ENCODE measurements around the gene PPP1R14B. TPM values are rescaled to one million over a fixed set of nuclear protein-coding genes. Genes with fewer than 3 reads are reported as not detected.
"Not testable (repeated sequence)": the region's sequence is repeated elsewhere in the genome, so short reads cannot be mapped to it uniquely, and the experiment has no call there.

PPP1R14B gene
- total RNA-seq, 2 experiments from 2014 or later = 142 to 177 TPM

GRCh38 chr11:64252003-64252872 is 5.5 kb upstream of the PPP1R14B start:
- no peaks in the 10 kb centered on the region for H3K9me3 Mint-ChIP-seq (ENCODE audit: low read depth)
- ATAC-seq (no peak), DNase-seq (no peak)
- peak overlapping the region; percentile 69 for H3K27ac Mint-ChIP-seq
- CTCF ChIA-PET = interaction anchor here (0.6 to 12.3 kb wide), 13 partner anchors 8 to 536 kb away, joined by 3 to 146 read pairs (median 12); partner anchors contain the start of genes BAD, CATSPERZ, ESRRA and FERMT3
- no peaks in the 10 kb centered on the region for H3K27me3 Mint-ChIP-seq
- peak overlapping the region; percentile 89 for H3K4me3 Mint-ChIP-seq
- H3K4me1 Mint-ChIP-seq = peaks cover 26% of the 10 kb centered on the region
- H3K36me3 Mint-ChIP-seq = peaks cover 2% of the 10 kb centered on the region

- ATAC-seq (no peak), DNase-seq (no peak)
- Mint-ChIP-seq H3K9me3 (ENCODE audit: low read depth) (no peaks in the 10 kb centered on the region), H3K27ac (peak overlapping the region; percentile 69), H3K27me3 (no peaks in the 10 kb centered on the region), H3K4me3 (peak overlapping the region; percentile 89), H3K36me3 (peaks cover 2% of the 10 kb centered on the region), H3K4me1 (peaks cover 29% of the 10 kb centered on the region)
- CTCF ChIA-PET = interaction anchor here (1.0 to 12.3 kb wide), 13 partner anchors 9 to 81 kb away, joined by 4 to 146 read pairs (median 12); partner anchors contain the start of genes BAD, CATSPERZ, ESRRA and FERMT3
These were observed 4.9 kb upstream of the PPP1R14B start for GRCh38 chr11:64251753-64252002.

DNA sequence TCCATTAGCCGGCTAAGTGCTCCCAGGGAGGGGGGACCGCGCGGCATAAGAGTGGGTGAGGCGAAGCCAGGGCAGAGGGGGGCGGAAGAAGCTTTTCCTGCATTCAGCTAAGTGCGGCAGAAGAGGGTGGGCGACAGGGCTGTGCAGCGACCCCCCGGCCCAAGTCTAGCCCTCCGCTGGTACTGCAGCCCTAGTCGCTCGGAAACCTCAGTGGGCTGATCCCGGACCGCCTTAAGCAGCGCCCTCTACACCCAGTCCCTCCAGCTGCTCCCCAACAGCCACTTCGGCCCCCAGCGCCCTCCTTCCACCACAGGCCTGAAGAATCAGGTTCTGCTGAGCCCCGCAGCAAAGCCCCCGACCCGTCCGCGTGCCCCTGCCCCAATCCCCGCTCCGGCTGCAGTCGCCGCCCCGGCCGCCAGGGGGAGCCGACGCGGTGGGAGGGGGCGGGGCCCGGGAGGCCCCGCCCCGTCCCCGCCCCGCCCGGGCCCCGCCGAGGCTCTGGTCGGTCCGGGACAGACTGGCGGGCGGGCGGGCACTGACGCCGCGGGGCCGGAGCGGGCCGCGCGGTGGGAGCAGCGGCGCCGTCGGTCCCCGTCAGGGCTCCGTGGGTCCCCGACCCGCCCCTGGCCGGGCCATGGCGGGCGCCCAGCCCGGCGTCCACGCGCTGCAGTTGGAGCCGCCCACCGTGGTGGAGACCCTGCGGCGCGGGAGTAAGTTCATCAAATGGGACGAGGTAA is 4.4 kb upstream of the PPP1R14B start, which contains the start of gene PLCB3:
Gene PLCB3, plus strand, starts transcription at position 515 of the 737 bp plus-strand sequence. Its CDS starts 120 bp downstream, at position 635.
- peak; percentile 68 for DNase-seq
- ATAC-seq = peak; percentile 71
- Mint-ChIP-seq H3K4me3 (peak within 1 kb of the TSS; percentile 89), H3K36me3 (peaks cover 2% of the 10 kb centered on the region), H3K4me1 (peaks cover 29% of the 10 kb centered on the region), H3K27me3 (no peaks in the 10 kb centered on the region), H3K27ac (peak within 1 kb of the TSS; percentile 72), H3K9me3 (ENCODE audit: low read depth) (no peaks in the 10 kb centered on the region)
- CTCF ChIA-PET = interaction anchor here (0.8 to 12.3 kb wide), 18 partner anchors 9 to 81 kb away, joined by 3 to 146 read pairs (median 8); partner anchors contain the start of genes BAD, CATSPERZ, ESRRA and FERMT3

- no peaks in the 10 kb centered on the region for H3K27me3 Mint-ChIP-seq
These were observed 3.8 kb upstream of the PPP1R14B start for GRCh38 chr11:64250415-64251015.

DNA sequence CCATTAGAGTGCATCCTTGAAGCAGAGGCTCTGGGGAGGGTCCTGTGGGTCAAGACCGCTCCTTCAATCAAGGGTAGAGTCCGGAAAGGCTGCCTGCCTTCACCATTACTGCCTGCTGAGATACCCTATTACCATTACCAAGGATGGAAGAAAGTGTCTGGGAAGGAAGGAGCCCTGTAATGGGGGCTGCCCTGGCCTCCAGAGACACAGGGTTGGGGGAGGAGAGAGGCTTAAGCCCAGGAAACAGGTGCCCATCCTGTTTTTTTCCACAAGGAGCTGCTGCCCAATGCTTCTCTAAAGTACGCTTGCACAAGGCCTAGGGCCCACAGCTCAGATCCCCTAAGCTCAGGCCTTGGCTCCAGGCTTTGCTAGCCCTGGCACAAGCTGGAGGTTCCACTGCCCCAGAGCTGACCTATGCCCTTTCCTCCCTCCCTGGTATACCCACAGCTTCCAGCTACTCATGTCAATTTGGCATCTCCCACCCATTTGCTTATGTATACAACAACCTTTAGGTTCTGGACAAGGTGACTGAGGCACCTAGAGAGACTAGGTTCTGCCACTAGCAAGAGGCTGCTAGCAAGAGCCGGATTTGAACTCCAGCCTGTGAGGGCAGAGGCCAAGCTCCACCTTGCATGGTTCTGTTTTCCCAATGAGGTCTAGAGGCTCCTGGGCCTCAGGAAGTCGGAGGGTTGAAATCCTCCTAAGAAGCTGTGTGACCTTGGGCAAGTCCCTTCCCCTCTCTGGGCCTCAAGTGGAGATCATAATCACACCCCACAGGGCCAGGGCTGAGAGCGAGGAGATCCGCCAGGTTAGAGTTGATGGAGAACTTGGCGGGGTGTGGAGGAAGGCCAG is 3.0 kb upstream of the PPP1R14B start:
- CTCF ChIA-PET = interaction anchor here (0.6 to 12.3 kb wide), 18 partner anchors 9 to 82 kb away, joined by 3 to 146 read pairs (median 6); partner anchors contain the start of genes CATSPERZ, ESRRA, FERMT3 and FKBP2
- no peak overlapping the region for H3K4me3 Mint-ChIP-seq
- no peaks in the 10 kb centered on the region for H3K27me3 Mint-ChIP-seq
- no peaks in the 10 kb centered on the region for H3K9me3 Mint-ChIP-seq (ENCODE audit: low read depth)
- no peaks in the 10 kb centered on the region for H3K36me3 Mint-ChIP-seq
- H3K27ac Mint-ChIP-seq = no peak overlapping the region
- DNase-seq = no peak
- no peak for ATAC-seq
- H3K4me1 Mint-ChIP-seq = peaks cover 33% of the 10 kb centered on the region

More at GRCh38 chr11:64250415-64251015, 3.8 kb upstream of the PPP1R14B start:
- Mint-ChIP-seq H3K36me3 (peaks cover 2% of the 10 kb centered on the region), H3K4me3 (peak overlapping the region; percentile 76), H3K4me1 (peaks cover 29% of the 10 kb centered on the region), H3K27ac (no peak overlapping the region), H3K9me3 (ENCODE audit: low read depth) (no peaks in the 10 kb centered on the region)
- CTCF ChIA-PET = interaction anchor here (0.8 to 12.3 kb wide), 19 partner anchors 8 to 82 kb away, joined by 3 to 146 read pairs (median 7); partner anchors contain the start of genes BAD, CATSPERZ, ESRRA and FERMT3
- ATAC-seq (no peak), DNase-seq (no peak)

DNA sequence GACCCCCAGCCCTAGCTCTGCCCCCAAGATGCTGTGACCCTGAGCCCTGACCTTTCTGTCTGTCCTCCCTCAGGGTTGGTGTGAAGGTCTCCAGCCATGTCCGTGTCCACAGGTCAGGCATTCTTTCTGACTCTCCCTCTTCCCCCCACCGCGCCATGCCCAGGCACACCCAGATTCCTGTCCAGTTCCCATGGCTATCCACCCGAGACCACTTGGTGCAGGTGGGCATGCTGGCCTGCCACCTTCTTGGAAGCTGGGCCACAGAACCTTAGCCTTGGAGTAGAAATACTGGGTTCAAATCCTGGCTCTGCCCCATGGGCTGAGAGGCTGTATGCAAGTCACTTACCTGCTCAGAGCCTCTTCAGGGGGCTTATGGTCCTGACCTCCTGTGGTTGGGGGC is 2.3 kb upstream of the PPP1R14B start:
- ATAC-seq (no peak), DNase-seq (no peak)
- CTCF ChIA-PET = interaction anchor here (0.9 to 12.3 kb wide), 7 partner anchors 8 to 82 kb away, joined by 3 to 146 read pairs (median 37); partner anchors contain the start of genes CATSPERZ, ESRRA, FERMT3 and FKBP2
- H3K36me3 Mint-ChIP-seq = no peaks in the 10 kb centered on the region
- no peak overlapping the region for H3K27ac Mint-ChIP-seq
- no peaks in the 10 kb centered on the region for H3K9me3 Mint-ChIP-seq (ENCODE audit: low read depth)
- H3K4me3 Mint-ChIP-seq = no peak overlapping the region
- no peaks in the 10 kb centered on the region for H3K27me3 Mint-ChIP-seq
- peaks cover 33% of the 10 kb centered on the region for H3K4me1 Mint-ChIP-seq

DNA sequence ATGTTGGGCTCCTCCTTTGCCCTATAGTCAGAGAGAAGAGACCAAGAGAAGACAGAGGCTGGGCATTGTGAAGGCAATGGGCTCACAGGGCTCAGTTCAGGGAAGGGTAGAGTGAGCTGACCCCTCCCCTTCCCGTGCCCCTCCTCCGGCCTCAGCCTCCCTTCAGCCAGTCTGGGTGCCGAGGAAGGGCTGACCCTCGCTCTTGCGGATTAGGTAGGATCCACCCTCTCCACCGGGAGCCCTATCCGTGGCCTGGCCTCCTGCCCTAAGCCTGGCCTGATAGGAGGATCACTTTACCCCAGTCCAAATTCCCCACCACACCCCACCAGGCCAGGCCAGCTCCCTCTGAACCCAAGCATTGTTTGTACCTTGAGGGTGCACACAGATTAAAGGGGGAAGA is 1.8 kb upstream of the PPP1R14B start:
- H3K9me3 Mint-ChIP-seq (ENCODE audit: low read depth) = no peaks in the 10 kb centered on the region
- CTCF ChIA-PET = interaction anchor here (1.4 to 12.3 kb wide), 4 partner anchors 7 to 55 kb away, joined by 3 to 146 read pairs (median 52); partner anchors contain the start of genes CATSPERZ, ESRRA and FKBP2
- DNase-seq (no peak), ATAC-seq (no peak)
- no peaks in the 10 kb centered on the region for H3K36me3 Mint-ChIP-seq
- peaks cover 33% of the 10 kb centered on the region for H3K4me1 Mint-ChIP-seq
- H3K27me3 Mint-ChIP-seq = no peaks in the 10 kb centered on the region
- no peak overlapping the region for H3K4me3 Mint-ChIP-seq
- H3K27ac Mint-ChIP-seq = no peak overlapping the region

DNA sequence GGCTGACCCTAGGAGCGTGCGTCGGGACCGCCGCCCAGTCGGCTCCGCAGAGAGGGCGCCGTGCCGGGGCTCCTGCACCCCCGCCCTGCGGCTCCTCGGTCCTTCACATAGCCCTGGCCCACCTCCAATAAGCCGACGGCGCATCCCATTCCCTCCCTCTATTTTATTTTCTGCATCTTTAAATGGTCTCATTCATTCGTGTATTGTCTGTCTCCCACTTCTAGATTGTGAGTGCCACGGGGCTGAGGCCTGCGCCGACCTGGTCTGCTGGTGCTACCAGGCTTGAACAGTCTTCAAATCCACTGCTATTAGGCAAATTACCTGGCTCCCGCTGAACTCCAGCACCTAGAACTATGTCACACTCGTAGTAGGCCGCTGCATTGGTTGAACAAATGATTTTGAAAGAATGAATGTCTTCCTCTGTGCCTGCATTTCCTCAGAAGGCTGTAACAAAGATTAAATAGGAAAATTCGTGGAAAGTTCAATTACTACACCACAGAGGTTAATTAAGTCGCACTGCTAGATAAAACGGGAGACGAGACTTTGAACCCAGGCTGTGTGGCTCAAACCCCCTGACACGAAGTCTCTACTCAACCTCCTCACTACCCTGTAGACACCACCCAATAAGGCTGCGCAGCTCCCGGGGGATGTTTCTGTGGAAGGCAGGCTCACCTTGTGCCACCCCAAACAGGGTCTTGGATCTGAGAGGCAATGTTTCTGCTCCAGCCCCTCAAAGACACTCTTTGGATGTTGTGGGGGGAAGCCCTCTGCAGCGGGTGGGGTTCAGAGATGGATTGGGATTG is 1.2 kb upstream of the PPP1R14B start:
- Mint-ChIP-seq H3K4me3 (peak overlapping the region; percentile 79), H3K9me3 (ENCODE audit: low read depth) (no peaks in the 10 kb centered on the region), H3K27me3 (no peaks in the 10 kb centered on the region), H3K27ac (no peak overlapping the region), H3K36me3 (no peaks in the 10 kb centered on the region), H3K4me1 (peaks cover 34% of the 10 kb centered on the region)
- no peak for ATAC-seq
- DNase-seq = no peak
- CTCF ChIA-PET = interaction anchor here (2.9 to 12.3 kb wide), 6 partner anchors 7 to 56 kb away, joined by 14 to 146 read pairs (median 28); partner anchors contain the start of genes CATSPERZ, ESRRA, FERMT3 and FKBP2

GRCh38 chr11:64246621-64246870 is 197 bp downstream of the PPP1R14B start:
- not testable (repeated sequence) for DNase-seq; H3K9me3 Mint-ChIP-seq (ENCODE audit: low read depth); H3K36me3 Mint-ChIP-seq; H3K27me3 Mint-ChIP-seq
- Mint-ChIP-seq H3K27ac (peak overlapping the region; percentile 64), H3K4me3 (peak overlapping the region; percentile 79), H3K4me1 (peaks cover 36% of the 10 kb centered on the region)
- CTCF ChIA-PET = interaction anchor here (1.6 to 12.3 kb wide), 10 partner anchors 15 to 85 kb away, joined by 3 to 146 read pairs (median 12); partner anchors contain the start of genes BAD, CATSPERZ, DNAJC4 and ESRRA
- peak; percentile 28 for ATAC-seq

GRCh38 chr11:64245797-64246620 is 734 bp downstream of the PPP1R14B start:
- Mint-ChIP-seq H3K9me3 (ENCODE audit: low read depth) (no peaks in the 10 kb centered on the region), H3K27ac (peak overlapping the region; percentile 90), H3K4me1 (peaks cover 36% of the 10 kb centered on the region), H3K4me3 (peak overlapping the region; percentile 83), H3K27me3 (no peaks in the 10 kb centered on the region), H3K36me3 (no peaks in the 10 kb centered on the region)
- CTCF ChIA-PET = interaction anchor here (0.9 to 12.3 kb wide), 13 partner anchors 15 to 246 kb away, joined by 3 to 146 read pairs (median 8); partner anchors contain the start of genes BAD, CATSPERZ, DNAJC4 and ESRRA
- DNase-seq = peak; percentile 87
- no peak for ATAC-seq

DNA sequence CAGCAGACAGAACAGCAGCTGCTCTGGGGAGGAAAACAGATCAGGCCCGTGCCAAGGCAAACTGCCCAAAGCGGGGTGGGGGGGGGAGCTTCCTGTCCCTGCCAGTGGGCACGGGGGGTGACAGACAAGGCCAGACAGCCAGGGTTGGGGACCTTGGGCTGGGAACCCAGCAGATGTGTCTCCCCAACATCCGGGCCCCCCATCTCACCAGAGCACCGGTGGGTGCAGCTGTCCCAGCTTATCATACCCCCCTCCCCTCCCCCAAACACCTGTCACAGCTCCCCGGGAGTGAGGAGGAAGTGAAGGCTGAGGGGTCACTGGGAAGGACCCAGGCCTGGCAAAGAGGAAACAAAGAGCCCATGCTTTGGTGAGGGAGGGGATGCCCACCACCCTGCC is 1.3 kb downstream of the PPP1R14B start:
- Mint-ChIP-seq H3K9me3 (ENCODE audit: low read depth) (no peaks in the 10 kb centered on the region), H3K27ac (peak overlapping the region; percentile 90), H3K36me3 (no peaks in the 10 kb centered on the region), H3K4me3 (peak overlapping the region; percentile 83), H3K4me1 (peaks cover 36% of the 10 kb centered on the region), H3K27me3 (no peaks in the 10 kb centered on the region)
- no peak for ATAC-seq
- DNase-seq = peak; percentile 66
- CTCF ChIA-PET = interaction anchor here (0.9 to 12.3 kb wide), 14 partner anchors 14 to 246 kb away, joined by 3 to 146 read pairs (median 7); partner anchors contain the start of genes BAD, CATSPERZ, DNAJC4 and ESRRA

All from activated CD8-positive, alpha-beta memory T cell treated with anti-CD3 and anti-CD28 coated beads, Interleukin-2, amount 10 ng/mL, durations not matched to agents 7 days and 5 days (primary cell).